HG02759 (cell line): ENCODE data around the gene PSD2.

Experiments
- ATAC-seq: cut with Tn5 transposase; IDR thresholded peaks from one replicate; pipeline ENCODE4 v1.9.1; 2021; ENCODE audit warnings: mild to moderate bottlenecking, moderate library complexity; ENCODE audit not compliant: unreplicated experiment

The PSD2 gene

GRCh38 chr5:139763280-139763929 lies 32.2 kb upstream of the PSD2 start:
- no peak for ATAC-seq

- ATAC-seq = no peak
Observed at GRCh38 chr5:139763930-139764791, 31.4 kb upstream of the PSD2 start.

GRCh38 chr5:139764886-139765408 lies 30.7 kb upstream of the PSD2 start:
- no peak for ATAC-seq

- peak; percentile 85 for ATAC-seq
Observed at GRCh38 chr5:139765409-139766217, 30.0 kb upstream of the PSD2 start.

- ATAC-seq = no peak
Observed at GRCh38 chr5:139767960-139768359, 27.6 kb upstream of the PSD2 start.

GRCh38 chr5:139768807-139769465 lies 26.7 kb upstream of the PSD2 start:
- no peak for ATAC-seq

GRCh38 chr5:139769477-139769876 lies 26.1 kb upstream of the PSD2 start:
- ATAC-seq = no peak

GRCh38 chr5:139770722-139771121 lies 24.9 kb upstream of the PSD2 start:
- ATAC-seq = no peak

- ATAC-seq = no peak
Observed at GRCh38 chr5:139772089-139772791, 23.4 kb upstream of the PSD2 start.

GRCh38 chr5:139772927-139773690 lies 22.5 kb upstream of the PSD2 start:
- ATAC-seq = no peak

GRCh38 chr5:139774980-139775661 lies 20.5 kb upstream of the PSD2 start:
- ATAC-seq = peak; percentile 88

GRCh38 chr5:139775872-139776271 lies 19.7 kb upstream of the PSD2 start:
- ATAC-seq = no peak

GRCh38 chr5:139776861-139777260 lies 18.7 kb upstream of the PSD2 start:
- ATAC-seq = no peak

GRCh38 chr5:139783436-139783965 lies 12.1 kb upstream of the PSD2 start:
- no peak for ATAC-seq

- ATAC-seq = no peak
Observed at GRCh38 chr5:139784488-139784887, 11.1 kb upstream of the PSD2 start.

- ATAC-seq = no peak
Observed at GRCh38 chr5:139787257-139787567, 8.4 kb upstream of the PSD2 start.

GRCh38 chr5:139787568-139788293 lies 7.9 kb upstream of the PSD2 start:
- peak; percentile 89 for ATAC-seq

GRCh38 chr5:139788294-139788910 lies 7.2 kb upstream of the PSD2 start:
- no peak for ATAC-seq
